PC-3 (cell line): ENCODE measurements around the gene CALHM1. TPM values are rescaled to one million over a fixed set of nuclear protein-coding genes. Genes with fewer than 3 reads are reported as not detected.

Experiments
- ATAC-seq: fragments of 200-7000 bp; cut with Tn5 transposase; 2 replicates; pipeline ENCODE4 v1.9.1; 2020; ENCODE audit warnings: mild to moderate bottlenecking, moderate library complexity
- BruUV-seq: library from RNA; stranded (reverse); fragments of 400-500 nt; replicated peaks from 2 replicates; lab custom pipeline; 2021; lab: Mats Ljungman, UMichigan
- CTCF ChIA-PET: fragments of 300-600 bp; sonication (Branson Sonifier 250); formaldehyde crosslinking; loops from one replicate; lab custom pipeline; 2022; ENCODE audit warnings: antibody characterized with exemption; lab: Charles Lee
- POLR2A ChIA-PET: fragments of 300-600 bp; sonication (Branson Sonifier 250); formaldehyde crosslinking; loops from one replicate; lab custom pipeline; 2022; ENCODE audit warnings: antibody characterized with exemption; ENCODE audit not compliant: unreplicated experiment; lab: Charles Lee
- DNase-seq: peaks from one replicate; pipeline ENCODE4 v3.0.0-alpha.2; 2015
- H2AFZ ChIP-seq: fragments of 300-600 bp; sonication (generic); 2 replicates; pipeline ENCODE4 v1.6.0; 2016; ENCODE audit warnings: antibody characterized with exemption, low read length
- H3F3A ChIP-seq: fragments of 300-600 bp; sonication (generic); one replicate; pipeline ENCODE4 v1.6.0; 2017; ENCODE audit warnings: antibody characterized with exemption, low read length, control low read depth, mild to moderate bottlenecking; ENCODE audit not compliant: unreplicated experiment
- H3K27ac ChIP-seq: fragments of 300-600 bp; sonication (generic); 2 replicates; pipeline ENCODE4 v1.5.1; 2016; ENCODE audit warnings: mild to moderate bottlenecking, low read length
- H3K27me3 ChIP-seq: fragments of 300-600 bp; sonication (generic); 2 replicates; pipeline ENCODE4 v1.6.1; 2016; ENCODE audit warnings: low read length, mixed read lengths
- H3K36me3 ChIP-seq: fragments of 300-600 bp; sonication (generic); 2 replicates; pipeline ENCODE4 v1.6.1; 2016; ENCODE audit warnings: low read depth, mixed run types, low read length, mixed read lengths
- H3K4me1 ChIP-seq: fragments of 300-600 bp; sonication (generic); 2 replicates; pipeline ENCODE4 v1.5.1; 2016; ENCODE audit warnings: low read length; ENCODE audit not compliant: insufficient read depth
- H3K4me2 ChIP-seq: fragments of 300-600 bp; sonication (generic); 2 replicates; pipeline ENCODE4 v1.6.0; 2016; ENCODE audit warnings: low read length
- H3K4me3 ChIP-seq: fragments of 300-600 bp; sonication (generic); 2 replicates; pipeline ENCODE4 v1.5.1; 2016; ENCODE audit warnings: mild to moderate bottlenecking, low read length, mixed read lengths
- H3K79me2 ChIP-seq: fragments of 300-600 bp; sonication (generic); 2 replicates; pipeline ENCODE4 v1.6.1; 2017; ENCODE audit warnings: low read length, mixed read lengths
- H3K9ac ChIP-seq: fragments of 300-600 bp; sonication (generic); 2 replicates; pipeline ENCODE4 v1.6.0; 2016; ENCODE audit warnings: mild to moderate bottlenecking, low read length
- H3K9me2 ChIP-seq: fragments of 300-600 bp; sonication (generic); replicated peaks from 2 replicates; pipeline ENCODE4 v1.6.1; 2016; ENCODE audit warnings: mixed run types, low read length, mixed read lengths
- H3K9me3 ChIP-seq: fragments of 300-600 bp; sonication (generic); 2 replicates; pipeline ENCODE4 v1.6.1; 2016; ENCODE audit warnings: low read length, mixed read lengths
- H4K20me1 ChIP-seq: fragments of 300-600 bp; sonication (generic); 2 replicates; pipeline ENCODE4 v1.6.1; 2016; ENCODE audit warnings: low read length, mixed read lengths
- CTCF ChIP-seq: fragments of 300-600 bp; sonication (generic); conservative IDR thresholded peaks from 2 replicates; pipeline ENCODE4 v1.5.1; 2017; ENCODE audit warnings: antibody characterized with exemption, low read depth, mild to moderate bottlenecking, low read length
- EZH2 ChIP-seq: fragments of 300-600 bp; sonication (generic); IDR thresholded peaks from one replicate; pipeline ENCODE4 v1.6.1; 2017; ENCODE audit warnings: antibody characterized with exemption, mild to moderate bottlenecking, low read length; ENCODE audit not compliant: unreplicated experiment
- EZH2phosphoT487 ChIP-seq: fragments of 300-600 bp; sonication (generic); IDR thresholded peaks from 2 replicates; pipeline ENCODE4 v1.6.1; 2018; ENCODE audit warnings: mild to moderate bottlenecking, antibody characterized with exemption, low read length, borderline replicate concordance
- intact Hi-C: fragments of 100-400 bp; cut with micrococcal nuclease; formaldehyde crosslinking; loops from 2 replicates; pipeline ENCODE4 v1.9.0; 2023
- total RNA-seq: library from RNA; depleted of rRNA; stranded (reverse); fragments of >200 nt; gene quantifications from 2 replicates; pipeline ENCODE4 v1.2.3, GENCODE V29; 2014; rRNA removed

CALHM1 gene
- total RNA-seq, 1 experiment from 2014 or later, result not detected

GRCh38 chr10:103415581-103415980 is 43.1 kb downstream of the CALHM1 start:
- H3K4me1 ChIP-seq, result no peaks in the 10 kb centered on the region
- DNase-seq, result no peak
- no peaks in the 10 kb centered on the region for H3K9me2 ChIP-seq
- no peak for TF ChIP-seq CTCF
- no peak for TF ChIP-seq EZH2phosphoT487
- no peak for TF ChIP-seq EZH2
- peaks cover 63% of the 10 kb centered on the region for H3K36me3 ChIP-seq
- H3K9me3 ChIP-seq, result no peaks in the 10 kb centered on the region
- H3K27me3 ChIP-seq, result no peaks in the 10 kb centered on the region
- no peak overlapping the region for H3K9ac ChIP-seq
- ATAC-seq, result no peak
- no peak overlapping the region for H3K27ac ChIP-seq
- ChIA-PET CTCF (no interaction called here), POLR2A (no interaction called here)
- no peaks in the 10 kb centered on the region for H4K20me1 ChIP-seq
- H3K79me2 ChIP-seq, result no peaks in the 10 kb centered on the region
- H2AFZ ChIP-seq, result no peak overlapping the region
- no peak overlapping the region for H3K4me2 ChIP-seq
- no peak overlapping the region for H3K4me3 ChIP-seq
- intact Hi-C loops, result no loop called here
- H3F3A ChIP-seq, result no peaks in the 10 kb centered on the region
- no TSS peak for BruUV-seq

GRCh38 chr10:103413564-103413963 is 45.1 kb downstream of the CALHM1 start:
- Histone ChIP-seq H3K9me3 (no peaks in the 10 kb centered on the region), H3K9me2 (no peaks in the 10 kb centered on the region), H3K4me3 (no peak overlapping the region), H3K27me3 (no peaks in the 10 kb centered on the region), H3K4me2 (no peak overlapping the region), H3K79me2 (no peaks in the 10 kb centered on the region), H2AFZ (no peak overlapping the region), H3K27ac (no peak overlapping the region), H3K36me3 (peaks cover 58% of the 10 kb centered on the region), H3F3A (no peaks in the 10 kb centered on the region), H3K4me1 (no peaks in the 10 kb centered on the region), H3K9ac (no peak overlapping the region), H4K20me1 (no peaks in the 10 kb centered on the region)
- DNase-seq (no peak), ATAC-seq (no peak)
- BruUV-seq, result no TSS peak
- POLR2A ChIA-PET, result no interaction called here
- TF ChIP-seq CTCF (no peak), EZH2phosphoT487 (no peak), EZH2 (no peak)
- intact Hi-C loops, result no loop called here
- CTCF ChIA-PET, result no interaction called here

Other genes starting within 250 kb of the CALHM1 start
- gene RPEL1, start 213.0 kb downstream of the CALHM1 start, total RNA-seq, result not detected in 2 replicates
- gene INA, start 181.8 kb downstream of the CALHM1 start, total RNA-seq, result not detected in 2 replicates
- 8.8 and 11.6 TPM in 2 replicates for gene PCGF6, start 107.8 kb downstream of the CALHM1 start, total RNA-seq
- 7.0 and 8.4 TPM in 2 replicates for gene TAF5, start 90.9 kb downstream of the CALHM1 start, total RNA-seq
- gene ATP5MK, start 62.4 kb downstream of the CALHM1 start, total RNA-seq, result 66.1 and 111 TPM in 2 replicates
- gene PDCD11, start 62.3 kb downstream of the CALHM1 start, total RNA-seq, result 41.9 and 50.9 TPM in 2 replicates
- gene CALHM2, start 6.5 kb downstream of the CALHM1 start, total RNA-seq, result 1.3 and 2.0 TPM in 2 replicates
- gene CALHM3, start 20.3 kb upstream of the CALHM1 start, total RNA-seq, result 2.3 and 4.1 TPM in 2 replicates
- gene NEURL1, start 34.8 kb upstream of the CALHM1 start, total RNA-seq, result 1.7 and 3.5 TPM in 2 replicates